ENCODE measurements around the gene CHD9.

DNA sequence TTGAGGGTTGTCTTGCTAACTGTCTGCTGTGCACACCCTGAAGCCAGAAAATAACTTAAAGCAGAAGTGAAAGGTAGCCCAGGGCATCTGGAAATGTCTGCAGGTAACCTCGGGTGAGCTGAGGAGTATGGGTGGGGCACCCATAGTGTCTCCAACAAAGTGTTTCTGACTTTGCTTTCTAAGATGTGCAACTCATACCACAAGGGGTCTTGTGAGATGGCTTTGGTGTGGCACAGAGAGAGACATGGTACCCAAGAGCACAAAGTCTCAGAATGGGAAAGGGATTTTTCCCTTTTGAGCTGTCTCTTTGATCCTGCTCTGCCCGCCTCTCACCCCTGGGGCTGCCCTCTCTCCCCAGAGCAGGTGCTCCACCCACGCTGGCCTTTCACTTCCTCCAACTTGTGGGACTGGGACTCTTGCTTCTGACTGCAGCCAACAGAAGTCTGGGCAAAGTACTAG, 6.9 kb downstream of the CHD9 start:
- TF ChIP-seq, protein P1, sequence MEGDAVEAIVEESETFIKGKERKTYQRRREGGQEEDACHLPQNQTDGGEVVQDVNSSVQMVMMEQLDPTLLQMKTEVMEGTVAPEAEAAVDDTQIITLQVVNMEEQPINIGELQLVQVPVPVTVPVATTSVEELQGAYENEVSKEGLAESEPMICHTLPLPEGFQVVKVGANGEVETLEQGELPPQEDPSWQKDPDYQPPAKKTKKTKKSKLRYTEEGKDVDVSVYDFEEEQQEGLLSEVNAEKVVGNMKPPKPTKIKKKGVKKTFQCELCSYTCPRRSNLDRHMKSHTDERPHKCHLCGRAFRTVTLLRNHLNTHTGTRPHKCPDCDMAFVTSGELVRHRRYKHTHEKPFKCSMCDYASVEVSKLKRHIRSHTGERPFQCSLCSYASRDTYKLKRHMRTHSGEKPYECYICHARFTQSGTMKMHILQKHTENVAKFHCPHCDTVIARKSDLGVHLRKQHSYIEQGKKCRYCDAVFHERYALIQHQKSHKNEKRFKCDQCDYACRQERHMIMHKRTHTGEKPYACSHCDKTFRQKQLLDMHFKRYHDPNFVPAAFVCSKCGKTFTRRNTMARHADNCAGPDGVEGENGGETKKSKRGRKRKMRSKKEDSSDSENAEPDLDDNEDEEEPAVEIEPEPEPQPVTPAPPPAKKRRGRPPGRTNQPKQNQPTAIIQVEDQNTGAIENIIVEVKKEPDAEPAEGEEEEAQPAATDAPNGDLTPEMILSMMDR (IDR thresholded peaks at IDR 0.05), result no peak
- TF ChIP-seq POLR2AphosphoS5 (IDR thresholded peaks at IDR 0.05), result no peak

Measured in sigmoid colon (tissue), 4 donors.